GM18909 (cell line): Measurements from ENCODE around the gene ZNG1B.
"Not testable (repeated sequence)": the region's sequence is repeated elsewhere in the genome, so short reads cannot be mapped to it uniquely, and the experiment has no call there.

Experiments used
- ATAC-seq: cut with Tn5 transposase; IDR thresholded peaks from one replicate; pipeline ENCODE4 v1.9.1; 2021; ENCODE audit warnings: mild to moderate bottlenecking; ENCODE audit not compliant: unreplicated experiment, poor library complexity

Gene ZNG1B

GRCh38 chr2:113503094-113504042 lies 65.9 kb downstream of the ZNG1B start:
- peak; percentile 77 for ATAC-seq

- peak; percentile 5 for ATAC-seq
These were observed 66.6 kb downstream of the ZNG1B start for GRCh38 chr2:113504081-113504480.

GRCh38 chr2:113507394-113508140 lies 70.1 kb downstream of the ZNG1B start:
- ATAC-seq = not testable (repeated sequence)

GRCh38 chr2:113508187-113508586 lies 70.7 kb downstream of the ZNG1B start:
- ATAC-seq = not testable (repeated sequence)

- ATAC-seq = not testable (repeated sequence)
These were observed 73.4 kb downstream of the ZNG1B start for GRCh38 chr2:113510913-113511312.

- not testable (repeated sequence) for ATAC-seq
These were observed 74.4 kb downstream of the ZNG1B start for GRCh38 chr2:113511859-113512258.

- not testable (repeated sequence) for ATAC-seq
These were observed 78.0 kb downstream of the ZNG1B start for GRCh38 chr2:113515457-113515856.

GRCh38 chr2:113515995-113516394 lies 78.5 kb downstream of the ZNG1B start:
- not testable (repeated sequence) for ATAC-seq

- not testable (repeated sequence) for ATAC-seq
These were observed 79.5 kb downstream of the ZNG1B start for GRCh38 chr2:113517025-113517424.

GRCh38 chr2:113520837-113521236 lies 83.3 kb downstream of the ZNG1B start:
- ATAC-seq = not testable (repeated sequence)

- not testable (repeated sequence) for ATAC-seq
These were observed 84.0 kb downstream of the ZNG1B start for GRCh38 chr2:113521492-113521891.

GRCh38 chr2:113524986-113525385 lies 87.5 kb downstream of the ZNG1B start:
- ATAC-seq = not testable (repeated sequence)

- peak; percentile 86 for ATAC-seq
These were observed 90.0 kb downstream of the ZNG1B start for GRCh38 chr2:113527350-113528045.

- not testable (repeated sequence) for ATAC-seq
These were observed 90.6 kb downstream of the ZNG1B start for GRCh38 chr2:113528126-113528525.

GRCh38 chr2:113528904-113529303 lies 91.4 kb downstream of the ZNG1B start:
- not testable (repeated sequence) for ATAC-seq

- ATAC-seq = not testable (repeated sequence)
These were observed 95.5 kb downstream of the ZNG1B start for GRCh38 chr2:113532991-113533390.

- ATAC-seq = not testable (repeated sequence)
These were observed 99.1 kb downstream of the ZNG1B start for GRCh38 chr2:113536573-113536972.

GRCh38 chr2:113540834-113541203 lies 103.3 kb downstream of the ZNG1B start:
- not testable (repeated sequence) for ATAC-seq

GRCh38 chr2:113541204-113541975 lies 103.9 kb downstream of the ZNG1B start:
- not testable (repeated sequence) for ATAC-seq
